Measurements from ENCODE around the gene PCED1B.

PCED1B gene

GRCh38 chr12:47134005-47134404 lies 54.6 kb downstream of the PCED1B start:
- no peak for ATAC-seq
- TF ChIP-seq TOX (CRISPR knock-in tag; IDR thresholded peaks at IDR 0.05; ENCODE audit: borderline replicate concordance), result no peak
- no peak for TF ChIP-seq GLIS3 (CRISPR knock-in tag; IDR thresholded peaks at IDR 0.05)
- TF ChIP-seq CSRNP3 (CRISPR knock-in tag; IDR thresholded peaks at IDR 0.05), result no peak
- no peak for TF ChIP-seq CREB5 (CRISPR knock-in tag; IDR thresholded peaks at IDR 0.05; ENCODE audit: low read depth)
- no peak for TF ChIP-seq ZNF565 (CRISPR knock-in tag; conservative IDR thresholded peaks at IDR 0.05; ENCODE audit: low read depth)
- no peak for TF ChIP-seq TSHZ2 (CRISPR knock-in tag; IDR thresholded peaks at IDR 0.05)
- no peak for TF ChIP-seq SNAI2 (CRISPR knock-in tag; IDR thresholded peaks at IDR 0.05)
- TF ChIP-seq, protein P1, sequence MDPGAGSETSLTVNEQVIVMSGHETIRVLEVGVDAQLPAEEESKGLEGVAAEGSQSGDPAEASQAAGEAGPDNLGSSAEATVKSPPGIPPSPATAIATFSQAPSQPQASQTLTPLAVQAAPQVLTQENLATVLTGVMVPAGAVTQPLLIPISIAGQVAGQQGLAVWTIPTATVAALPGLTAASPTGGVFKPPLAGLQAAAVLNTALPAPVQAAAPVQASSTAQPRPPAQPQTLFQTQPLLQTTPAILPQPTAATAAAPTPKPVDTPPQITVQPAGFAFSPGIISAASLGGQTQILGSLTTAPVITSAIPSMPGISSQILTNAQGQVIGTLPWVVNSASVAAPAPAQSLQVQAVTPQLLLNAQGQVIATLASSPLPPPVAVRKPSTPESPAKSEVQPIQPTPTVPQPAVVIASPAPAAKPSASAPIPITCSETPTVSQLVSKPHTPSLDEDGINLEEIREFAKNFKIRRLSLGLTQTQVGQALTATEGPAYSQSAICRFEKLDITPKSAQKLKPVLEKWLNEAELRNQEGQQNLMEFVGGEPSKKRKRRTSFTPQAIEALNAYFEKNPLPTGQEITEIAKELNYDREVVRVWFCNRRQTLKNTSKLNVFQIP (CRISPR knock-in tag; IDR thresholded peaks at IDR 0.05; ENCODE audit: borderline replicate concordance, low read depth), result no peak
- no peak for TF ChIP-seq PATZ1 (CRISPR knock-in tag; IDR thresholded peaks at IDR 0.05; ENCODE audit: borderline replicate concordance)
- no peak for TF ChIP-seq CSDC2 (CRISPR knock-in tag; IDR thresholded peaks at IDR 0.05)
- TF ChIP-seq ZFP3 (CRISPR knock-in tag; IDR thresholded peaks at IDR 0.05), result no peak

DNA sequence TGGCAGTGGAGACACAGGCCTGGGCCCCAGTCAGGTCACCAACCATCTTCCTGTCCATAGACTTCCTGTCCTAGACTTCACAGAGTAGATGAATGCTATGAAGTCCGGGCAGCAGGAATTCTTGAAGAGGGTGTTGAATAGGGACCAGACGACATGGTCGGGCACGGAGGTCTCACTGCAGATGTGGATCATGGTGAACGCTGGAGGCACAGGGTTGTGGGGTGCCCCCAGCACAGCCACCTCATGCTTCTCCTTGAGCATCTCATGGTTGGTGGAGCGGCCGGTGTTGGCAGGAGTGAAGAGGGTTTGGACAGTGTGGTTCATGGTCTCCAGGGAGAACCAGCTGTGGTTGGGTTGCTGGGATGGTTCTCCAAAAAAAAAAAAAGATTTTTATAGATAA lies 56.2 kb downstream of the PCED1B start:
- no peak for ATAC-seq
- no peak for TF ChIP-seq ZNF8 (CRISPR knock-in tag; IDR thresholded peaks at IDR 0.05)
- TF ChIP-seq, protein P1 (CRISPR knock-in tag; IDR thresholded peaks at IDR 0.05; ENCODE audit: borderline replicate concordance, low read depth), result no peak
- no peak for TF ChIP-seq ESRRG (CRISPR knock-in tag; IDR thresholded peaks at IDR 0.05)
- TF ChIP-seq GLIS3 (CRISPR knock-in tag; IDR thresholded peaks at IDR 0.05), result no peak
- no peak for TF ChIP-seq ZFP30 (CRISPR knock-in tag; IDR thresholded peaks at IDR 0.05)
- TF ChIP-seq BACH2 (CRISPR knock-in tag; IDR thresholded peaks at IDR 0.05; ENCODE audit: borderline replicate concordance), result no peak
- no peak for TF ChIP-seq ZNF565 (CRISPR knock-in tag; conservative IDR thresholded peaks at IDR 0.05; ENCODE audit: low read depth)
- no peak for TF ChIP-seq TSHZ2 (CRISPR knock-in tag; IDR thresholded peaks at IDR 0.05)
- TF ChIP-seq CREB5 (CRISPR knock-in tag; IDR thresholded peaks at IDR 0.05; ENCODE audit: low read depth), result no peak
- no peak for TF ChIP-seq TCF4 (CRISPR knock-in tag; IDR thresholded peaks at IDR 0.05; ENCODE audit: borderline replicate concordance)
- no peak for TF ChIP-seq CSRNP3 (CRISPR knock-in tag; IDR thresholded peaks at IDR 0.05)
- no peak for TF ChIP-seq ZC3H10 (CRISPR knock-in tag; IDR thresholded peaks at IDR 0.05)
- no peak for TF ChIP-seq RARB (CRISPR knock-in tag; IDR thresholded peaks at IDR 0.05)
- no peak for TF ChIP-seq PPARA (CRISPR knock-in tag; IDR thresholded peaks at IDR 0.05; ENCODE audit: borderline replicate concordance)
- no peak for TF ChIP-seq ARNTL (CRISPR knock-in tag; IDR thresholded peaks at IDR 0.05; ENCODE audit: borderline replicate concordance, low read depth)
- TF ChIP-seq ISL1 (CRISPR knock-in tag; IDR thresholded peaks at IDR 0.05), result no peak
- no peak for TF ChIP-seq CSDC2 (CRISPR knock-in tag; IDR thresholded peaks at IDR 0.05)
- no peak for TF ChIP-seq ZNF70 (CRISPR knock-in tag; IDR thresholded peaks at IDR 0.05)
- TF ChIP-seq OSR1 (CRISPR knock-in tag; IDR thresholded peaks at IDR 0.05), result no peak
